GM19468 (cell line): ENCODE results near the gene RECQL5.
"Not testable (repeated sequence)": the region's sequence is repeated elsewhere in the genome, so short reads cannot be mapped to it uniquely, and the experiment has no call there.

ENCODE experiments used
- ATAC-seq: cut with Tn5 transposase; IDR thresholded peaks from one replicate; pipeline ENCODE4 v1.9.1; 2021; ENCODE audit warnings: mild to moderate bottlenecking, moderate library complexity, moderate number of reproducible peaks; ENCODE audit not compliant: unreplicated experiment; ENCODE audit errors: extremely low read depth

Gene RECQL5

DNA sequence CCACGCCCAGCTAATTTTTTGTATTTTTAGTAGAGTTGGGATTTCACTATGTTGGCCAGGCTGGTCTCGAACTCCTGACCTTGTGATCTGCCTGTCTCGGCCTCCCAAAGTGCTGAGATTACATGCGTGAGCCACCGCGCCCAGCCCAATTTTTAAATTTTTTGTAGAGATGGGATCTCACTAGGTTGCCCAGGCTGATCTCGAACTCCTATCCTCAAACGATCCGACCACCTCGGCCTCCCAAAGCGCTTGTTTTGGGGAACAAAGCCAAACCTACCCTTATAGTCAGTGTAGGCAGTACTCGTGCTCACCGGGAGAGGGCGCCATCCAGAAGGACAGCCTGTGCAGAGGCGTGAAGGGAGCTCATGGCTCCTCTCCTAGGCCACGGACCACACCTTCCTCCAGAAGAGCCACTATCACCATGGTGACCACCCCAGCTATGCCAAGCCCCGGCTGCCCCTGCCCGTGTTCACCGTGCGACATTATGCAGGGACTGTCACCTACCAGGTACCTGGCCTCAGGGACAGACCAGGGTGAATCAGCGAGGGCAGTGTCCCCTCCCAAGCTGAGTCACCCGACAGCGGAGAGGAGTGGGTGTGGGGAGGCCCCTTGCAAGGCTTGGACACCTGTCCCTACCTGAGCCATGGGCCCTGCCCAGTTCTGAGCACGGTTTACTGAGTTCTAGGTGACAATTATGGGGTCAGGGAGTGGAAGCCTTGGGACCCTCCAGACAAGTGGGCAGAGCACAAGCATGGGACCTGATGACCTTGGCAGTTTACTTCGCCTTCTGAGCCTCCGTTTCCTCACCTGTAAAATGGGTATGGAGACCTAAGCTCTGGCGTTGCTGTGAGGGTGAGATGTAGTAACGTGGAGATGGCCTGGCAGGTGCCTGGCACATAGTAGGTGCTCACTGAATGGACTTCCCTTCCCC, 65.6 kb downstream of the RECQL5 start:
- no peak for ATAC-seq

DNA sequence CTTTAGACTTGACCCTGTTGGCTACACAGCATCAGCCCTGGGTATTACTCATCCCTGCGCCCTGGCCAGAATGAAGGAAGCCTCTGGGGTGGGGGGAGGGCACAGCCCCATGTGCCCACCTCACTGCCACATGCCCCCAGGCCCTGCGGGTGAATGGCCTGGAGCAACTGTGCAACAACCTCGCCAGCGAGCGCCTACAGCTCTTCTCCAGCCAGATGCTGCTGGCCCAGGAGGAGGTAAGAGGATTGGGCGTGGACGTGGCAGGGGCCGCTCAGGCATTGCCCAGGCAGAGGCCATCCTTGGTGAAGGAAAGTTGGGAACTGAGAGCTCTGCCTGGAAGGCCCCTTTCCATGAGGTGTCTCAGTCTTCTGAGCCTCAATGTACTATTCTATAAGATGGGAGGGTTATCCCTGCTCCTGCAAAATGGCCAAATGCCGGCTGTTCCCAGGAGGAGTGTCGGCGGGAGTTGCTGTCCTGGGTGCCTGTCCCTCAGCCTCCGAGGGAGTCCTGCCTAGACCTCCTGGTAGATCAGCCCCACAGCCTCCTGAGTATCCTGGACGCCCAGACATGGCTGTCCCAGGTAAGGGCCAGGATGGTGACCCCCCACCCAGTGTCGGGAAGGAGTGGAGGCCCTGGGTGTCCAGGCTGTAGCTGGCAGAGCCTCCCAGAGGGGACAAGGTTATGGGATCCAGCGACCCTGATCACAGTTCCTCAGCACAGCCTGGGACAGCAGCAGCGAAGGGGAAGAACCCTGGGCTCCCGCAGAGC, 70.5 kb downstream of the RECQL5 start:
- no peak for ATAC-seq

DNA sequence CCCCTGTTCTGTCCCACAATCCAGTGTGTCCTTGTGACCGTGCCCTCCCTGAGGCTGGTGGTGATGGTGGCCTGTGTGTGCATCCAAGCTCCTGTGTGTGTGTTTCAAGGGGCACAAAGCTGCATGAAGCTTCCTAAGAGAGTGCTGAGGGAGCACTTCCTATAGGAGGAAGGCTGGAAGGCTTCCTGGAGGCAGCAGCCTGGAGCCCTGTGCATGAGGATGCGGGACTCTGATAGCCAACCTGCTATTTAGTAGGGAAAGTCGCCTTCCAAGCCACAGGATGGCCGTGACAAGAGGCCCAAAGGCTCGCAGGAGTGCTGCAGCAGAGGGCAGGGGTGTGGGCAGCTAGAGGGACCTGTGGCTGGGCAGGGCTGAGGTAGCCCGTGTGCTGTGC, 71.0 kb downstream of the RECQL5 start:
- ATAC-seq: no peak

DNA sequence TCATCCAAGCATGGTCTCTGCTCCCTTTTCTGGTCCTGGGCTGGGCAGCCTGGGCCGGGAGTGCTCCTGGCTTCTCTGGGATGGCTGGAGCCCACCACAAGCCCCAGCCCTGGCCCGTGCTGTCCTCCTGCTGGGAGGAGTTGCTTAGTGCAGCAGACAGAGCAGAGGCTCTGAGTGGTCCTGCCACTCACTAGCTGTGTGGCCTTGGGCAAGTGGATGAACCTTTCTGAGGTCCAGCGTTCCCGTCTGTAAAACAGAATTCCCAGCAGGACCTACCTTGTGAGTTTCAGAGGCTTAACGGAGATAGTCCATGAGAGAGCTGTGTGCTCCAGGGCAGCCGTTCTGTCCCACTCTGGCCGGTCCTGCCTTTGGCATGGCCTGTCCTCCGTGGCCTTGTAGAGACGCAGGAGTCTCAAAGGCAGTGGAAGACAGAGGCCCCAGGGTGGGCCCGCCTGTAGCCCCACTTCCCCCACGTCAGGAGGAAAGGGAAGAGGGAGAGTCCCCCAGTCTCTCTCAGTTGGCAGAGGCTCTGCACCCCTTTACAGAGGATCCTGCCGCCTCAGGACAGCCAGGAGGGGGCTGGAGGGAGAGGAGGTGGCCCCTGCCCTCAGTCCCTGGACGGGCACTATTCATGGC, 71.6 kb downstream of the RECQL5 start:
- no peak for ATAC-seq

DNA sequence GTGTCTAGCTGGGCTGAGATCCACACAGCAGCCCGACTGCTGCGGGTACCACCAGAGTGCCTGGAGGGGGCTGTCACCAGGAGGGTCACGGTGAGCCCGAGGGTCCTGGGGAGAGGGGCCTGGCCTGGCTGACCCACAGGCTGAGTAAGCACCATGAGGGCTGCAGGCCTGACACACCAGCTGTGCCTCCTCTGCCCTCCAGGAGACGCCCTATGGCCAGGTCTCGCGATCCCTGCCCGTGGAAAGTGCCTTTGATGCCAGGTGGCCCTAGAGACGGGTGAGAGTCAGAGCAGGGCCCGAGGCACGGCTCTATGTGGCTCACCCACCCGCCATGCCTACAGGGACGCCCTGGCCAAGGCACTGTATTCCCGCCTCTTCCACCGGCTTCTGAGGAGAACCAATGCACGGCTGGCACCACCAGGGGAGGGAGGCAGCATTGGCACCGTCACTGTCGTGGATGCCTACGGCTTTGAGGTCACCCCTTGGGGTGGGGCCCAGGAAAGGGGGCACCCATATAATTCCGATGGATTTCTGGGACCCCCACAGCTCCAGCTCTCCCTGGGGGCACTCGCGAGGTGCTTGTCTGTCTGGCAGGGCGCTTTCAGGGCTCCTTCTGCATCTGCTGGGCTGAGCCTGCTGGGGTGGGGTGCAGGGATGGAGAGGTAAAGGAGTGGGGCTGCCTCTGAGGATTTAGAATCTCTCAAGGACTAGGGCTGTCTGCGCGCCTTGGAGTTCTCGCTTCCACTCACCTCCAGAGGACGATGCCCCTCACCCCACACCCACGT, 72.3 kb downstream of the RECQL5 start:
- ATAC-seq: no peak

DNA sequence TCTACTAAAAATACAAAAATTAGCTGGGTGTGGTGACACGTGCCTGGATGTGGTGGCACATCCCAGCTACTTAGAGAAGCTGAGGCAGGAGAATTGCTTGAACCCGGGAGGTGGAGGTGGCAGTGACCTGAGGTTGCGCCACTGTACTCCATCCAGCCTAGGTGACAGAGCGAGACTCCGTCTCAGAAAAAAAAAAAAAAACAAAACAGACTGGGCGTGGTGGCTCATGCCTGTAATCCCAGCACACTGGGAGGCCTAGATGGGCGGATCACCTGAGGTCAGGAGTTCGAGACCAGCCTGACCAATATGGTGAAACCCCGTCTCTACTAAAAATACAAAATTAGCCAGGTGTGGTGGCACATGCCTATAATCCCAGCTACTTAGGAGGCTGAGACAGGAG, 73.5 kb downstream of the RECQL5 start:
- ATAC-seq: not testable (repeated sequence)

DNA sequence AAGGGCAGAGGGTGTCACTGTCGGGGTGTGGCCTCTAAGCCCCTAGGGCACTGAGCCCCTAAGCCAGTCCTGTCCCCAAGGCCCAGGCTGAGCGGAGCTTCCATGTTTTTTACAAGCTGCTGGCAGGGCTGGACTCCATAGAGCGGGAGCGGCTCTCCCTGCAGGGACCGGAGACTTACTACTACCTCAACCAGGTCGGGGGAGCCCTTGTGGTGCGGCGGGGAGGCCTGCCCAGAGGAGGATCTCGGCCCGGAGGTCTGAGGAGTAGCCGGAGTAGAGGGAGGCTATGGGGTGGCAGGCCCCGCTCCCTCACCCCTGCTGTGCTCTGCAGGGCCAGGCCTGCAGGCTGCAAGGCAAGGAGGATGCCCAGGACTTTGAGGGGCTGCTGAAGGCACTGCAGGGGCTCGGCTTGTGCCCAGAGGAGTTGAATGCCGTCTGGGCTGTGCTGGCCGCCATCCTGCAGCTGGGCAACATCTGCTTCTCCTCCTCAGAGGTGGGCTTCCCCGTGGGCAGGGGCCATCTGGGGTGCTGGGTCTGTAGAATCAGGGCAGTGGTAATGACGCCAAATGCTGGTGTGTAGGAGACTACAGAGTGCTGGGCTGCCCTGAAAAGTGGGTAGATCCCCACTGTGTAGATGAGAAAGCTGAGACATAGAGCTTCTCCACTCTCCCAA, 74.5 kb downstream of the RECQL5 start:
- no peak for ATAC-seq

DNA sequence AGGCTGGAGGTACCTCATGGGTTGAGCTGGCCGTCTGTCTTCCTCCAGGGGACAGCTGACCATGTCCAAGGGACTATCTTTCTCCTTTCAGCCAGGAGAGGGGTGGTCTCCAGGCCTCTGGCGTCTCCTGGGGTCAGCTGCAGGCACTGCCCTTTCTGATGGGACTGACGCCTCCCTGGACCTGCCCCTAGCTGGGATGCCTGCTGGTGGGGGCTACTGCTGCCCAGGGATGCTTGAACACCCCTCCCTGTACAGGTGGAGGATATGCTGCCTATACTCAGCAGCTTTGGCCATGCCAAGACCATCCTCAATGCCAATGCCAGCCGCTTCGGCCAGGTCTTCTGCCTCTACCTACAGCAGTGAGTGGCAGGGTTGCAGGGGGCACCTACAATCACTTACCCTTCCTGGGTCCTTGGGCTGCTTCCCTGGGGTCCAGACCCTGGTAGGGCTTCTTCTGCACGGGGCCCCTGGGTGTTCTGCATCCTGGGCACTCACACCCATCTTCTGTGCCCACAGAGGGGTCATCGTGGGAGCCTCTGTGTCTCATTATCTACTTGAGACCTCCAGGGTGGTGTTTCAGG, 75.1 kb downstream of the RECQL5 start:
- no peak for ATAC-seq

DNA sequence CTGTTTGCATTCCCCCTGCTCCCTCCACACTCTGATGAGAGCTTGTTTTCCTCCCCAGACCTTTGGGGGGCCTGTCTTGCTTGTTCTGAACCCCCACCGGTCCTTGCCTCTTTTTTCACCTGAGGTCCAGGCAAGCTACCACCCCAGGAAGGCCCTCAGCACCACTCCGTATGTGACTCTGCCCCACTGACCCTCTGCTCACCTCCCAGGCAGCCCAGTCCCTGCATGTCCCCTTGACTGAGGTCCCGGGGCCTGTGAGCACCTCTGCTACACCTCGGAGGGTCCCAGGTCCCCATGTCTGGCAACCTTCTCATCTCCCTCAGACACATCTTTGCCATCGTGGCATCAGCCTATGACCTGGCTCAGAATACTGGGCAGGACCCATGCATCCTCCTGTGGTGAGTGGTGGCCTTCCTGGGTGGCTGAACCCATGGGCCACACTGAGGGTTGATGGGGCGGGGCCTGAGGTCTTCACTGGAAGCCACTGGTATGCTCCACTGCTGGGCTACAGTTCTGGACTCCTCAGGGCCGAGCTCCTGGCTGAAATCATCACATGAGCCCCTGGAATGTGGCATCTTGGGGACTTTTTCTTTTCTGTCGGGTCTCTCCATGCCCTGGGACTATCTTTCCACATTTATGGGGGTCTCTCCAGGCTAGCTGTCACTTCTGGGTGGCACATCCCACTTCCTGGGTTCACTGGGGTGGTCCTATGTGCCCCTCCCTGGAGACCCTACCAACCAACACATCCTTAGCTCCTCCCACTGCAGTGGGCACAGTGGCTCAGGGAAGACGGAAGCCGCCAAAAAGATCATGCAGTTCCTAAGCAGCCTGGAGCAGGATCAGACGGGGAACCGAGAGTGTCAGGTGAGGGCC, 75.9 kb downstream of the RECQL5 start:
- no peak for ATAC-seq

DNA sequence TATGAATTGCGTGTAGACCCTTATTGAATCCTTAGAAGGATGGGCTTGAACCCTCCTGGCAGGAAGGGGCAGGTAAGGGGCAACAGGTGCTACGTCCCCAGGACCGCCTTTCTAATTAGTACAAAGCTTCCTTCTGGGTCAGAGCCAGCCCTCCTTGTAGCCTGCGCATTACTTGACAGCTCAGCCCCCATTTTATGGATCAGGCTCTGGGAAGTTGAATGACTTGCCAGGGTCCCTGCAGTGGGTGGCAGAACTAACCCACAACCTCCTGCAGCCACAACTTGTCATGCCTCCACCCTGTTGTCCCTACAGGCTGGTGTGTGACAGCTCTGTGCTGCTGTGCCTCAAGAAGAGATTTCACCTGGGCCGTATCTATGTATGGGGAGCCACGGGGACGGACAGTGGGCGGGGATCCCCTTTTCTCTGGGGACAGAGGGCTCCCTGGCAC, 76.6 kb downstream of the RECQL5 start:
- ATAC-seq: no peak

DNA sequence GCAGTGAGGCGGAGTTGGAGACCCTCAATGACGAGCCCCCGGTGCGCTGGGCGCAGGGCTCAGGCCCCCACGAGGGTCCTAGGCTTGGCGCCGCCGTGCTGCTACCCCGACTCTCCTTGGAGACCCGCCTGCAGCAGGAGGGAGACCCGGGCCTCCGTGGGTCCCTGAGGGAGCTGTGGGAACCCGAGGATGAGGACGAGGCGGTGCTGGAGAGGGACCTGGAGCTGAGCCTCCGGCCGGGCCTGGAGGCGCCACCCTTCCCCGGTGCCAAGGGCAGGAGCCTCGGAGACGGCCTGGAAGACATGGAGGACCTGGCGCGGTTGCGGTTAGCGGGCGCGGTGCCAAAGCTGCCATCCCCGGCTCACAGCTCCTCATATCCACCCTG, 77.0 kb downstream of the RECQL5 start:
- ATAC-seq: no peak

DNA sequence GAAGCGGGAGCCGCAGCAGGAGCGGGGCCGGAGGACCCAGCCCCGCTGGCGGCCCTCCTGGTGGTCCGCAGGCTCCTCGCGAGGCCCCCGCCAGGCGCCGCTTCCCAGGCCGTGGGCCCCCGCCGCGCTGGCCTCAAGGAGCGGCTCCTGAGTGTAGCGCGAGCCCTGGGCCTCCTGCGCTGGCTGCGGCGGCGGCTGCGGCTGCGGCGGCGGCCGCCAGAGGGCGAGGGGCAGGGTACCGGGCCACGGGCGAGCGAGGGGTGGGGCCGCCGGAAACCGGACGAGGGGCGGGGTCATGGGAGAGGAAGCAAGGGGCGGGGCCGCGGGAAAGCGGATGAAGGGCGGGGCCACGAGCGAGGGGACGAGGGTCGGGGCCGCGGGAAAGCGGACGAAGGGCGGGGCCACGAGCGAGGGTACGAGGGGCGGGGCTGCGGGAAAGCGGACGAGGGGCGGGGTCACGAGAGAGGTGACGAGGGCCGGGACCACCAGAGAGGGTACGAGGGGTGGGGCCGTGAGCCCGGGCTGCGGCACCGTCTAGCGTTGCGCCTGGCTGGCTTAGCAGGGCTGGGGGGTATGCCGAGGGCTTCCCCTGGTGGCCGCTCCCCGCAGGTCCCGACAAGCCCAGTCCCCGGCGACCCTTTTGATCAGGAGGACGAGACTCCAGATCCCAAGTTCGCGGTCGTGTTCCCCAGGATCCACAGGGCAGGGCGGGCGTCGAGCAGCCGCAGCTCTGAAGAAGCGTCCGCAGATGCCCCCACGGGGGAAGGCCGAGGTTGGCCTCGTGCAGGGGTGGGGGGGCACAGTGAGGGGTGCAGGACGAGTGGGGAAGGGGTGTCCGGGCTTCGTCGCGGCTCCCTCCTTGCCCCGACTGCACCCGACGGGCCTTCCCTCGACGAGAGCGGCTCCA, 77.7 kb downstream of the RECQL5 start:
- no peak for ATAC-seq

DNA sequence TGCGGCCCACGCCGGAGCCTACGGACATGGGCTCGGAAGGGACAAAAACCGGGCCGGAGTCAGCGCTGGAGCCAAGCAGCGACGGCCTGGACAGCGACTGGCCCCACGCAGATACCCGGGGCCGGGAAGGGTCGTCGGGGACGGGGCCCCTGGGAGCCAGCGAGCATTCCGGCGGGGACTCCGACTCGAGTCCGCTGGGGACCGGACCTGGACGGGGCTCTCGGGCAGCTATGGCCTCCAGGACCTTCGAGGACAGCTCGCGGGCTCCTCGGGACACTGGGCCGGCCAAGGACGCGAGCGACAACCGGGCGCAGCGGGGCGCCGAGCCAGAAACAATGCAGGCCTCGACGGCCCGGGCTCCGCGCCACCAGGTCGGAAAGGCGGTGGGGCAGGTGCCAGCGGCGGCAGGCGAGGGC, 78.3 kb downstream of the RECQL5 start:
- no peak for ATAC-seq

DNA sequence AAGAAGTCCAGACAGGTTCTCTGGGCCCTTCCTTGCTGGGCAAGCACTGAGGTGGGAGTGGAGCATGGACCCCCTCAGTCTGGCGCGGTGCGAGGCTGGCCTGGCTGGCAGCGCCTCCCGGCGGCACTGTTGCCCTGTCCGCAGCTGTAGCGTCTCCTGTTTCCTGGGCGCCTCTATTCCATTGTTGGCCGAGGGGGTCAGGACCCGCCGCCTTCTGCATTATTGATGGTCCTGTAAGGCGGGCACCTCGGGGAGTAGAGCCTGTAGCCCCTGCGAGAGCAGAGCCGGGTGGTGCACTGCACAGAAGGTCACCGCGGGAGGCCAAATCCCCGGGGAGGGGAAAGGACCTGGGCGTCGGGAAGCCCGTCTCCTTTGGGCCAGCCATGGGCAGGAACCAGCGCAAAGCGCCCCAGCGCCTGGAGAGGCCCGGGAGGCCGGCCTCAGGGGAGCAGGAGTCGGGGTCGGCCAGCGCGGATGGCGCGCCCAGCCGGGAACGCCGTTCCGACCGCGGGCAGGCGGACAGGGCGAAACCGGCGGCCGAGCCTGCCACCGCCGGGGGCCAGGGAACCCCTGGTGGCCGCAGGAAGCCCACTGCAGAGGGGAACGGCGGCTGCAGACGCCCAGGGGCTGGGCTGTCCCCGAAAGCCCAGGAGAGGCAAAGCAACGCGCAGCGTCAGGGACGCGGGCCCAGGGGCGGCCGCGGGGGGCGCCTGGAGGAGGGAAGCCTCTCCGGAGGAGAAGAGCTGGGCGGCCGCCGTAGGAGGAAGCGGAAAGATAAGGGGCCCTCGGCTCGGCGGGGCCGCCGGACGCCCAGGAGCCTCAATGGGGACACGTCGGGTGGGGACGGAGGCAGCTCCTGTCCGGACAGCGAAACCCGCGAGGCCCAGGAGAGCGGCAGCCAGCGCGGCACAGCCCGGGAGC, 79.0 kb downstream of the RECQL5 start, which contains the start of gene MYO15B:
Gene MYO15B (plus strand): TSS at position 126 of the 921 bp plus-strand sequence. CDS start 258 bp downstream, at position 384.
- ATAC-seq: no peak

DNA sequence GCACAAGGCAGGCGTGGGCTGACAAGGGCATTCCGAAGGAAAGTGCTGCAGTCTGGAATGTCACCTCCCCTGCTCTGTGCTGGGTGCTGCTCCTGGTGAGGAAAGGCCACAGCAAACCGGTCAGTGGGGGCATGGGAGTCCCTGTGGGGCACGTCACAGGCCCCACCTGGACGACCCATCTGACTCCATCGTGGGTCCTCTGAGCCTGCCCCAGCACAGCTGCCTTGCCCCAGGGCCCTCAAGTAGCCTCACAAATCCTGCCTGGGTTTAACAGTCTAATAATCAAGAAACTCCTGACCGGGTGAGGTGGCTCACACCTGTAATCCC, 82.1 kb downstream of the RECQL5 start:
- no peak for ATAC-seq

DNA sequence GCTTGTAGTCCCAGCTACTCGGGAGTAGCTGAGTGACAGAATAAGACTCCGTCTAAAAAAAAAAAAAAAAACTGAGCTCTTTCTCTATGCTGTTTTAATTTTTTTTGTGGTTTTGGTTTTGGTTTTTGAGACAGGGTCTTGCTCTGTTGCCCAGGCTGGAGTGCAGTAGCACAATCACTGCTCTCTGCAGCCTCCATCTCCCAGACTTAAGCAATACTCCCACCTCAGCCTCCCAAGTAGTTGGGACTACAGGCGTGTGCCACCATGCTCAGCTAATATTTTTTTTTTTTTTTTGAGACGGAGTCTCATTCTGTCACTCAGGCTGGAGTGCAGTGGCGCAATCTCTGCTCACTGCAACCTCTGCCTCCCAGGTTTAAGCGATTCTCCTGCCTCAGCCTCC, 83.8 kb downstream of the RECQL5 start:
- ATAC-seq: not testable (repeated sequence)
